GM10847 (cell line): ENCODE results near the gene HDAC7.

ENCODE experiments used
- POLR2A ChIP-seq: IDR thresholded peaks from 2 replicates; pipeline ENCODE4 v1.6.1; 2011; ENCODE audit not compliant: insufficient read length; ENCODE audit errors: extremely low read depth

Gene HDAC7

GRCh38 chr12:47737936-47738594 lies 81.6 kb downstream of the HDAC7 start:
- TF ChIP-seq POLR2A, result no peak

- TF ChIP-seq POLR2A, result no peak
Measured at GRCh38 chr12:47736877-47737676, 82.6 kb downstream of the HDAC7 start.

- TF ChIP-seq POLR2A, result no peak
Measured at GRCh38 chr12:47736216-47736615, 83.5 kb downstream of the HDAC7 start.

DNA sequence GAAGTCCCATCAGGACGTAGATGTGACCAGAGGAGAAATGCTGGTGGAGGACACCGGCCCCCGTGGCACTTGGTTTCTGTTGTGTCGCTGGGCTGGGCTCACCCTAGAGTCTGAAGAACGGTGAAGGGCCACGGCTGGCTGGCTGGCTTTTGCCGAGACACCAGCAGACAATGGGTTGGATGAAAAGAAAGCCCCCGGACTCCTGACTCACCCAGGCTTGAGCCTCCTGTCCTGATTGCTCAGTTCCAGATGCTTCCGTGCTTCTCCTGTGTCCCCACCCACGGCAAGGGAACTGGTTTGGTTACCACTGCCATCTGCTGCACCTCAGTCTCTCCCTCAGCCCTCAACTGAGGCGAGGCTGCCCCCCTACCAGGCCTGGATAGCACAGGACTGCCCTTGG lies 84.1 kb downstream of the HDAC7 start:
- no peak for TF ChIP-seq POLR2A

DNA sequence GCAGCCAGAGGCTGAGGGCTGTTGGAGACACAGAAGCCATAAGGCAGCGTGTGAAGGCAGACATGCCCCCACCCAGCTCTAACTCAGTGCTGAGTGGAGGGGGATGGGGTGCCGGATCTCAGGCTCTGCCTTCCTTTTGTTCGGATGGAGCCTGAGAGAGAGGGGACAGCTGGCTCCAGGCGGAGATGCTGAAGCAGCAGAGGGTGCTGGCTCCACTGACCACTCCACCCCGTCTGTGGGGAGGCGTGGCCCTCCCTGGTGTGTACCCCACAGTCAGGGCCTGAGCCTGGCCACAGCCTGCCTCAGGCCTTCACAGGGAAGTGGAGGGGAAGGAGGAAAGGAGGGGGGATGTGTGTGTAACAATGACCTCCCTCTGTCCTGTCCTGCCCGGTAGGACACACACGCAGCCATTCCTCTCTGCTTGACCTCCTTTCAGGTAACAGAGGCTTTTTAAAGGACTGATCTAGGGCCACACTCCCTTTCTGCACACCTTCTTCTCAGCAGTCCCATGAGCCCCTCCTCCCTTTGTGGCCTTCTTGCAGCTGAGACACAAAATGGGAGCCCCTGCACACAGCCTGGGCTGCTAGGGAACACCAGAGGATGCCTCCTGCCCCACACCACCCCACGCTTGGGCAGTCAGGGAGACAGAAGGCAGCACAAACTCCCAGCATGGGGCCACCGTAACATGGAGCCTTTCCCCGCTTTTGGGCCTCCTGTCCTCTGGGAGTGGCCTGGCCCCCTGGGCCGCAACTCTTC lies 84.8 kb downstream of the HDAC7 start:
- no peak for TF ChIP-seq POLR2A

- no peak for TF ChIP-seq POLR2A
Measured at GRCh38 chr12:47733142-47733541, 86.6 kb downstream of the HDAC7 start.
